ENCODE data around the gene ZNF358. TPM values are rescaled to one million over a fixed set of nuclear protein-coding genes. Genes with fewer than 3 reads are reported as not detected.
A peak's percentile ranks its signal among the peaks of the same experiment; 100 is the strongest.

ZNF358 gene
- total and polyA plus RNA-seq, 2 of the 13 experiments (the other 11 are each of a cell fraction or from before 2014, with no cell fraction given): 9.1 to 37.0 TPM

DNA sequence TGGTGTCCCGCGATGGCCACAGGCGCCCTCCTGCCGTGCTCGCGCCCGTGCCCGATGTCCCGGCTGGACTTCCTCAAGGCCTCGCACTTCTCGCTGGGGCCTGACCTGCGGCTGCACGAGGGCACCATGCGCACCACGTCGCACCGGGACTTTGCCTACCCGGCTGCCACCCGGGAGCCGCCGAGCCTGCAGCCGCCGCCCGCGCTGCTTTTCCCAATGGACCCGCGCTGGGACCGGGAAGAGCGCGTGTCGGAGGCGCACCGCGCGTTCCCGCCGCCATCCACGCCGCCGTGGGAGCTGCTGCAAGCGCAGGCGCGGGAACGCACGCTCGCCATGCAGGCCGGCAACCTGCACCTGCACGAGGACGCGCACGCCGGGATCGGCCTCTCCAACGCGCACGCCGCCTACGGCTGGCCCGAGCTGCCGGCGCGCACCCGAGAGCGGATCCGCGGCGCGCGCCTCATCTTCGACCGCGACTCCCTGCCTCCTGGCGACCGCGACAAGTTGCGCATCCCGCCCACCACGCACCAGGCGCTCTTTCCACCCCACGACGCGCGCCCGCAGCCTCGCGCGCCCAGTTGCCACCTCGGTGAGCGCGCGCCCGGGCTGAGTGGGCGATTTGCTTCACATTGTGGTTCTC is 15.0 kb upstream of the ZNF358 start (continued):
- TF ChIP-seq, protein P1, sequence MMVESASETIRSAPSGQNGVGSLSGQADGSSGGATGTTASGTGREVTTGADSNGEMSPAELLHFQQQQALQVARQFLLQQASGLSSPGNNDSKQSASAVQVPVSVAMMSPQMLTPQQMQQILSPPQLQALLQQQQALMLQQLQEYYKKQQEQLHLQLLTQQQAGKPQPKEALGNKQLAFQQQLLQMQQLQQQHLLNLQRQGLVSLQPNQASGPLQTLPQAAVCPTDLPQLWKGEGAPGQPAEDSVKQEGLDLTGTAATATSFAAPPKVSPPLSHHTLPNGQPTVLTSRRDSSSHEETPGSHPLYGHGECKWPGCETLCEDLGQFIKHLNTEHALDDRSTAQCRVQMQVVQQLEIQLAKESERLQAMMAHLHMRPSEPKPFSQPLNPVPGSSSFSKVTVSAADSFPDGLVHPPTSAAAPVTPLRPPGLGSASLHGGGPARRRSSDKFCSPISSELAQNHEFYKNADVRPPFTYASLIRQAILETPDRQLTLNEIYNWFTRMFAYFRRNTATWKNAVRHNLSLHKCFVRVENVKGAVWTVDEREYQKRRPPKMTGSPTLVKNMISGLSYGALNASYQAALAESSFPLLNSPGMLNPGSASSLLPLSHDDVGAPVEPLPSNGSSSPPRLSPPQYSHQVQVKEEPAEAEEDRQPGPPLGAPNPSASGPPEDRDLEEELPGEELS (CRISPR knock-in tag; IDR thresholded peaks at IDR 0.05): no peak
- no peak for TF ChIP-seq ATAD3A (CRISPR knock-in tag; IDR thresholded peaks at IDR 0.05)
- TF ChIP-seq, protein P2, sequence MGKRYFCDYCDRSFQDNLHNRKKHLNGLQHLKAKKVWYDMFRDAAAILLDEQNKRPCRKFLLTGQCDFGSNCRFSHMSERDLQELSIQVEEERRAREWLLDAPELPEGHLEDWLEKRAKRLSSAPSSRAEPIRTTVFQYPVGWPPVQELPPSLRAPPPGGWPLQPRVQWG (CRISPR knock-in tag; IDR thresholded peaks at IDR 0.05; ENCODE audit: borderline replicate concordance, low read depth): no peak
- peak; percentile 94; the same call in 1 of the 2 replicates for TF ChIP-seq NFKB2 (CRISPR knock-in tag; IDR thresholded peaks at IDR 0.05; ENCODE audit: borderline replicate concordance)
- no peak for TF ChIP-seq HNF4G (IDR thresholded peaks at IDR 0.05; ENCODE audit: borderline replicate concordance, low read depth, low read length)
- peak; percentile 52; the same call in 1 of the 2 replicates for TF ChIP-seq HNF4G (CRISPR knock-in tag; IDR thresholded peaks at IDR 0.05; ENCODE audit: borderline replicate concordance, low read depth)
- no peak for TF ChIP-seq RBM39 (IDR thresholded peaks at IDR 0.05; ENCODE audit: low read depth, low read length, poor library complexity, severe bottlenecking)
- no peak for TF ChIP-seq RARG (CRISPR knock-in tag; IDR thresholded peaks at IDR 0.05; ENCODE audit: low read depth)
- TF ChIP-seq NFE2 (CRISPR knock-in tag; IDR thresholded peaks at IDR 0.05): no peak
- TF ChIP-seq, protein P3, sequence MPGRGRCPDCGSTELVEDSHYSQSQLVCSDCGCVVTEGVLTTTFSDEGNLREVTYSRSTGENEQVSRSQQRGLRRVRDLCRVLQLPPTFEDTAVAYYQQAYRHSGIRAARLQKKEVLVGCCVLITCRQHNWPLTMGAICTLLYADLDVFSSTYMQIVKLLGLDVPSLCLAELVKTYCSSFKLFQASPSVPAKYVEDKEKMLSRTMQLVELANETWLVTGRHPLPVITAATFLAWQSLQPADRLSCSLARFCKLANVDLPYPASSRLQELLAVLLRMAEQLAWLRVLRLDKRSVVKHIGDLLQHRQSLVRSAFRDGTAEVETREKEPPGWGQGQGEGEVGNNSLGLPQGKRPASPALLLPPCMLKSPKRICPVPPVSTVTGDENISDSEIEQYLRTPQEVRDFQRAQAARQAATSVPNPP (CRISPR knock-in tag; IDR thresholded peaks at IDR 0.05): no peak
- no peak for TF ChIP-seq ESRRA (CRISPR knock-in tag; IDR thresholded peaks at IDR 0.05; ENCODE audit: low read depth)
- TF ChIP-seq ZNF136 (CRISPR knock-in tag; IDR thresholded peaks at IDR 0.05; ENCODE audit: low read depth): no peak
- TF ChIP-seq, protein P4, sequence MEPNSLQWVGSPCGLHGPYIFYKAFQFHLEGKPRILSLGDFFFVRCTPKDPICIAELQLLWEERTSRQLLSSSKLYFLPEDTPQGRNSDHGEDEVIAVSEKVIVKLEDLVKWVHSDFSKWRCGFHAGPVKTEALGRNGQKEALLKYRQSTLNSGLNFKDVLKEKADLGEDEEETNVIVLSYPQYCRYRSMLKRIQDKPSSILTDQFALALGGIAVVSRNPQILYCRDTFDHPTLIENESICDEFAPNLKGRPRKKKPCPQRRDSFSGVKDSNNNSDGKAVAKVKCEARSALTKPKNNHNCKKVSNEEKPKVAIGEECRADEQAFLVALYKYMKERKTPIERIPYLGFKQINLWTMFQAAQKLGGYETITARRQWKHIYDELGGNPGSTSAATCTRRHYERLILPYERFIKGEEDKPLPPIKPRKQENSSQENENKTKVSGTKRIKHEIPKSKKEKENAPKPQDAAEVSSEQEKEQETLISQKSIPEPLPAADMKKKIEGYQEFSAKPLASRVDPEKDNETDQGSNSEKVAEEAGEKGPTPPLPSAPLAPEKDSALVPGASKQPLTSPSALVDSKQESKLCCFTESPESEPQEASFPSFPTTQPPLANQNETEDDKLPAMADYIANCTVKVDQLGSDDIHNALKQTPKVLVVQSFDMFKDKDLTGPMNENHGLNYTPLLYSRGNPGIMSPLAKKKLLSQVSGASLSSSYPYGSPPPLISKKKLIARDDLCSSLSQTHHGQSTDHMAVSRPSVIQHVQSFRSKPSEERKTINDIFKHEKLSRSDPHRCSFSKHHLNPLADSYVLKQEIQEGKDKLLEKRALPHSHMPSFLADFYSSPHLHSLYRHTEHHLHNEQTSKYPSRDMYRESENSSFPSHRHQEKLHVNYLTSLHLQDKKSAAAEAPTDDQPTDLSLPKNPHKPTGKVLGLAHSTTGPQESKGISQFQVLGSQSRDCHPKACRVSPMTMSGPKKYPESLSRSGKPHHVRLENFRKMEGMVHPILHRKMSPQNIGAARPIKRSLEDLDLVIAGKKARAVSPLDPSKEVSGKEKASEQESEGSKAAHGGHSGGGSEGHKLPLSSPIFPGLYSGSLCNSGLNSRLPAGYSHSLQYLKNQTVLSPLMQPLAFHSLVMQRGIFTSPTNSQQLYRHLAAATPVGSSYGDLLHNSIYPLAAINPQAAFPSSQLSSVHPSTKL (CRISPR knock-in tag; IDR thresholded peaks at IDR 0.05): 0 out of 2 replicates have a peak, but pooled peaks have one; percentile 6
- TF ChIP-seq, protein P5, sequence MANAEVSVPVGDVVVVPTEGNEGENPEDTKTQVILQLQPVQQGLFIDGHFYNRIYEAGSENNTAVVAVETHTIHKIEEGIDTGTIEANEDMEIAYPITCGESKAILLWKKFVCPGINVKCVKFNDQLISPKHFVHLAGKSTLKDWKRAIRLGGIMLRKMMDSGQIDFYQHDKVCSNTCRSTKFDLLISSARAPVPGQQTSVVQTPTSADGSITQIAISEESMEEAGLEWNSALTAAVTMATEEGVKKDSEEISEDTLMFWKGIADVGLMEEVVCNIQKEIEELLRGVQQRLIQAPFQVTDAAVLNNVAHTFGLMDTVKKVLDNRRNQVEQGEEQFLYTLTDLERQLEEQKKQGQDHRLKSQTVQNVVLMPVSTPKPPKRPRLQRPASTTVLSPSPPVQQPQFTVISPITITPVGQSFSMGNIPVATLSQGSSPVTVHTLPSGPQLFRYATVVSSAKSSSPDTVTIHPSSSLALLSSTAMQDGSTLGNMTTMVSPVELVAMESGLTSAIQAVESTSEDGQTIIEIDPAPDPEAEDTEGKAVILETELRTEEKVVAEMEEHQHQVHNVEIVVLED (CRISPR knock-in tag; IDR thresholded peaks at IDR 0.05; ENCODE audit: borderline replicate concordance): peak; percentile 76
- TF ChIP-seq, protein P6, sequence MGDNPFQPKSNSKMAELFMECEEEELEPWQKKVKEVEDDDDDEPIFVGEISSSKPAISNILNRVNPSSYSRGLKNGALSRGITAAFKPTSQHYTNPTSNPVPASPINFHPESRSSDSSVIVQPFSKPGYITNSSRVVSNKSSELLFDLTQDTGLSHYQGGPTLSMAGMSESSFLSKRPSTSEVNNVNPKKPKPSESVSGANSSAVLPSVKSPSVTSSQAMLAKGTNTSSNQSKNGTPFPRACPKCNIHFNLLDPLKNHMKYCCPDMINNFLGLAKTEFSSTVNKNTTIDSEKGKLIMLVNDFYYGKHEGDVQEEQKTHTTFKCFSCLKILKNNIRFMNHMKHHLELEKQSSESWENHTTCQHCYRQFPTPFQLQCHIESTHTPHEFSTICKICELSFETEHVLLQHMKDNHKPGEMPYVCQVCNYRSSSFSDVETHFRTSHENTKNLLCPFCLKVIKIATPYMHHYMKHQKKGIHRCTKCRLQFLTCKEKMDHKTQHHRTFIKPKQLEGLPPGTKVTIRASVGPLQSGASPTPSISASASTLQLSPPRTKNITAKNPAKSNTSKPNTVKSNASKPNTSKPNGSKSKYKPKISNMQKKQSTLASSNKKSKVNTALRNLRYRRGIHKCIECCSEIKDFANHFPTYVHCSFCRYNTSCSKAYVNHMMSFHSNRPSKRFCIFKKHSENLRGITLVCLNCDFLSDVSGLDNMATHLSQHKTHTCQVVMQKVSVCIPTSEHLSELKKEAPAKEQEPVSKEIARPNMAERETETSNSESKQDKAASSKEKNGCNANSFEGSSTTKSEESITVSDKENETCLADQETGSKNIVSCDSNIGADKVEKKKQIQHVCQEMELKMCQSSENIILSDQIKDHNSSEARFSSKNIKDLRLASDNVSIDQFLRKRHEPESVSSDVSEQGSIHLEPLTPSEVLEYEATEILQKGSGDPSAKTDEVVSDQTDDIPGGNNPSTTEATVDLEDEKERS (CRISPR knock-in tag; IDR thresholded peaks at IDR 0.05): no peak
- TF ChIP-seq SP5 (CRISPR knock-in tag; IDR thresholded peaks at IDR 0.05; ENCODE audit: borderline replicate concordance, low read depth): no peak

Data from HepG2 (cell line).